Neural progenitor cell (in vitro differentiated cells): ENCODE results near the gene SNTG2. TPM values are rescaled to one million over a fixed set of nuclear protein-coding genes. Genes with fewer than 3 reads are reported as not detected.
"Not testable (repeated sequence)": the region's sequence is repeated elsewhere in the genome, so short reads cannot be mapped to it uniquely, and the experiment has no call there.

Source experiments
- DNase-seq: peaks from one replicate; pipeline ENCODE4 v3.0.0-alpha.2; 2016; ENCODE audit warnings: low spot score
- H2AFZ ChIP-seq: fragments of 200-600 bp; sonication (generic); replicated peaks from 2 replicates; pipeline ENCODE4 v1.6.1; 2016; ENCODE audit warnings: antibody characterized with exemption
- H3F3A ChIP-seq: fragments of 200-600 bp; sonication (generic); 2 replicates; pipeline ENCODE4 v1.6.1; 2016; ENCODE audit warnings: antibody characterized with exemption, low read depth
- H3K27ac ChIP-seq: fragments of 200-600 bp; sonication (generic); 2 replicates; pipeline ENCODE4 v1.5.1; 2016; ENCODE audit warnings: mild to moderate bottlenecking
- H3K27me3 ChIP-seq: fragments of 200-600 bp; sonication (generic); 2 replicates; pipeline ENCODE4 v1.6.1; 2016; ENCODE audit warnings: mild to moderate bottlenecking, moderate library complexity
- H3K36me3 ChIP-seq: fragments of 200-600 bp; sonication (generic); 2 replicates; pipeline ENCODE4 v1.5.1; 2016
- H3K4me1 ChIP-seq: fragments of 200-600 bp; sonication (generic); 2 replicates; pipeline ENCODE4 v1.6.1; 2016; ENCODE audit warnings: mixed run types
- H3K4me2 ChIP-seq: fragments of 200-600 bp; sonication (generic); 2 replicates; pipeline ENCODE4 v1.6.1; 2016
- H3K4me3 ChIP-seq: fragments of 200-600 bp; sonication (generic); 2 replicates; pipeline ENCODE4 v1.5.1; 2016
- H3K79me2 ChIP-seq: fragments of 200-600 bp; sonication (generic); 2 replicates; pipeline ENCODE4 v1.6.1; 2016; ENCODE audit warnings: low read depth
- H3K9ac ChIP-seq: fragments of 200-600 bp; sonication (generic); 2 replicates; pipeline ENCODE4 v1.6.1; 2016
- H3K9me3 ChIP-seq: fragments of 200-600 bp; sonication (generic); 2 replicates; pipeline ENCODE4 v1.5.1; 2016; ENCODE audit warnings: low read depth
- H4K20me1 ChIP-seq: fragments of 200-600 bp; sonication (generic); 2 replicates; pipeline ENCODE4 v1.6.1; 2016; ENCODE audit warnings: low read depth
- H3K27ac Mint-ChIP-seq: 3 replicates; pipeline ENCODE4 v1.8.0; 2021; ENCODE audit warnings: mixed read lengths
- H3K27me3 Mint-ChIP-seq: 2 replicates; pipeline ENCODE4 v1.8.0; 2022; ENCODE audit warnings: low read depth, mild to moderate bottlenecking, inconsistent platforms, moderate library complexity, mixed read lengths; ENCODE audit not compliant: insufficient read depth
- H3K36me3 Mint-ChIP-seq: 3 replicates; pipeline ENCODE4 v1.8.0; 2021; ENCODE audit warnings: mixed read lengths
- H3K4me1 Mint-ChIP-seq: 3 replicates; pipeline ENCODE4 v1.8.0; 2021; ENCODE audit warnings: mixed read lengths
- H3K4me3 Mint-ChIP-seq: 3 replicates; pipeline ENCODE4 v1.8.0; 2021; ENCODE audit warnings: mild to moderate bottlenecking, moderate library complexity, mixed read lengths
- H3K9me3 Mint-ChIP-seq: 3 replicates; pipeline ENCODE4 v1.8.0; 2020; ENCODE audit warnings: mixed read lengths
- CTCF ChIP-seq: fragments of 200-600 bp; sonication (generic); IDR thresholded peaks from 2 replicates; pipeline ENCODE4 v1.5.1; 2017; ENCODE audit warnings: antibody characterized with exemption, mild to moderate bottlenecking
- EZH2 ChIP-seq: fragments of 200-600 bp; sonication (generic); IDR thresholded peaks from 2 replicates; pipeline ENCODE4 v1.6.1; 2017; ENCODE audit warnings: antibody characterized with exemption, mild to moderate bottlenecking, moderate library complexity
- EZH2phosphoT487 ChIP-seq: fragments of 200-600 bp; sonication (generic); IDR thresholded peaks from 2 replicates; pipeline ENCODE4 v1.6.1; 2017; ENCODE audit warnings: antibody characterized with exemption
- total RNA-seq: library from RNA; depleted of rRNA; stranded (reverse); fragments of >200 nt; gene quantifications from 2 replicates; pipeline ENCODE4 v1.2.3, GENCODE V29; 2015; ENCODE audit warnings: low replicate concordance

The SNTG2 gene
- total RNA-seq, 1 donor from 2014 or later, result 1.1 TPM

DNA sequence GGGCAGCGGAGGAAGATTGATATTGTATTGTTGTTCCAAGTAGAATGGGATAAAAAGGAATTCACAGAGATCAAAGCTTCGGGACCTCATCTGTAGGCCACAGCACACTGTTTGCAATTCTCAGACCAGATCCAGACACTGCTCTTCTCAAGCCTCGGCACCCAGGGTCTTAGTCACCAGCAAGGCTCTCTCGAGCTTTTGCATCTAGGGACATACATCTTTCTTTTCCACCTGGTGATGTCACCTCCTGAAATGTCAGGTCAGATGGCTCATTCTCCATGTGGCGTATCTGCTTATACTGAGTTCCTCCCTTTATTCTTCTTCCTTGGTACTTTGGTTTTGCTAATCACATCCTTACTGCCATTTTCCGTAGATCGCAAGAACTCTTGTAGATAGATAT, 42.9 kb upstream of the SNTG2 start:
- no peaks in the 10 kb centered on the region for H3K36me3 Mint-ChIP-seq
- no peak overlapping the region for H3K4me3 Mint-ChIP-seq
- H3F3A ChIP-seq, result no peaks in the 10 kb centered on the region
- H3K36me3 ChIP-seq, result no peaks in the 10 kb centered on the region
- no peak overlapping the region for H2AFZ ChIP-seq
- H3K4me3 ChIP-seq, result no peak overlapping the region
- H3K27ac Mint-ChIP-seq, result no peak overlapping the region
- H3K4me1 ChIP-seq, result no peaks in the 10 kb centered on the region
- TF ChIP-seq CTCF, result no peak
- no peak for TF ChIP-seq EZH2
- no peak for TF ChIP-seq EZH2phosphoT487
- H3K79me2 ChIP-seq, result no peaks in the 10 kb centered on the region
- no peak for DNase-seq
- no peaks in the 10 kb centered on the region for H3K9me3 Mint-ChIP-seq
- no peak overlapping the region for H3K27ac ChIP-seq
- H3K4me1 Mint-ChIP-seq, result peaks cover 9% of the 10 kb centered on the region
- no peaks in the 10 kb centered on the region for H4K20me1 ChIP-seq
- H3K27me3 Mint-ChIP-seq, result peaks cover 4% of the 10 kb centered on the region
- no peak overlapping the region for H3K9ac ChIP-seq
- no peaks in the 10 kb centered on the region for H3K27me3 ChIP-seq
- no peaks in the 10 kb centered on the region for H3K9me3 ChIP-seq
- no peak overlapping the region for H3K4me2 ChIP-seq

DNA sequence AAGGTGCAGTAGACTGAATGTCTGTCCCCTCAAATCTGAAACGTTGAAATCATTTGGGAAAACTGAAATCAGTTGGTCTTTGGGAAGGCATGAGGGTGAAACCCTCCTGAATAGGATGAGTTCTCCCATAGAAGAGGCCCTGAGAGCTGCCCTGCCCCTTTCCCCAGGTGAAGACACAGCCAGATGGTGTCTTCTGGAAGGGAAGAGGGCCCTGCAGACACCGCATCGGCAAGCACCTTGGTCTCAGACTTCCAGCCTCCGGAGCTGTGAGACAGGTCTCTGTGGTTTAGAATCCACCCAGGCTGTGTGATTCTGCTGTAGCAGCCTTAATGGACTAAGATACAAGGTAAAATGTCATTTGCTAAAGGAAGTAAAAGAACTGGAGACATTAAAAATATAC, 42.1 kb upstream of the SNTG2 start:
- TF ChIP-seq EZH2phosphoT487 (no peak), CTCF (no peak), EZH2 (no peak)
- H3K4me1 ChIP-seq, result no peaks in the 10 kb centered on the region
- DNase-seq, result no peak
- no peak overlapping the region for H3K27ac ChIP-seq
- Mint-ChIP-seq H3K27ac (no peak overlapping the region), H3K36me3 (no peaks in the 10 kb centered on the region), H3K27me3 (peaks cover 4% of the 10 kb centered on the region), H3K9me3 (no peaks in the 10 kb centered on the region), H3K4me1 (peaks cover 9% of the 10 kb centered on the region), H3K4me3 (no peak overlapping the region)
- no peaks in the 10 kb centered on the region for H4K20me1 ChIP-seq
- H3K4me3 ChIP-seq, result no peak overlapping the region
- no peak overlapping the region for H2AFZ ChIP-seq
- no peaks in the 10 kb centered on the region for H3K36me3 ChIP-seq
- H3F3A ChIP-seq, result no peaks in the 10 kb centered on the region
- no peaks in the 10 kb centered on the region for H3K9me3 ChIP-seq
- no peak overlapping the region for H3K4me2 ChIP-seq
- H3K27me3 ChIP-seq, result no peaks in the 10 kb centered on the region
- no peak overlapping the region for H3K9ac ChIP-seq
- H3K79me2 ChIP-seq, result no peaks in the 10 kb centered on the region

DNA sequence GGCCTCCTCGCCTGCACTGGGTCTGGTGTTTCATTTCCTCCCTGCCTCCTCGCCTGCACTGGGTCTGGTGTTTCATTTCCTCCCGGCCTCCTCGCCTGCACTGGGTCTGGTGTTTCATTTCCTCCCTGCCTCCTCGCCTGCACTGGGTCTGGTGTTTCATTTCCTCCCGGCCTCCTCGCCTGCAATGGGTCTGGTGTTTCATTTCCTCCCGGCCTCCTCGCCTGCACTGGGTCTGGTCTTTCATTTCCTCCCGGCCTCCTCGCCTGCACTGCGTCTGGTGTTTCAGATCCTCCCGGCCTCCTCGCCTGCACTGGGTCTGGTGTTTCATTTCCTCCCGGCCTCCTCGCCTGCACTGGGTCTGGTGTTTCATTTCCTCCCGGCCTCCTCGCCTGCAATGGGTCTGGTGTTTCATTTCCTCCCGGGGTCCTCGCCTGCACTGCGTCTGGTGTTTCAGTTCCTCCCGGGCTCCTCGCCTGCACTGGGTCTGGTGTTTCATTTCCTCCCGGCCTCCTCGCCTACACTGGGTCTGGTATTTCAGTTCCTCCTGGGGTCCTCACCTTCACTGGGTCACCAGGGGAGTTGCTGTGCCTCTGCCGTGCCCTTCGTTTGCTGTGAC, 40.8 kb upstream of the SNTG2 start:
- DNase-seq, H3K9ac ChIP-seq, H3K4me1 Mint-ChIP-seq, H3K27ac ChIP-seq, H3K4me3 Mint-ChIP-seq, H3K27me3 Mint-ChIP-seq, H3F3A ChIP-seq, H3K4me2 ChIP-seq, H2AFZ ChIP-seq, H3K4me1 ChIP-seq, H3K36me3 Mint-ChIP-seq, H3K27me3 ChIP-seq, H3K36me3 ChIP-seq, H3K79me2 ChIP-seq, H3K9me3 Mint-ChIP-seq, H3K4me3 ChIP-seq, H3K9me3 ChIP-seq, H4K20me1 ChIP-seq, H3K27ac Mint-ChIP-seq: not testable (repeated sequence)

DNA sequence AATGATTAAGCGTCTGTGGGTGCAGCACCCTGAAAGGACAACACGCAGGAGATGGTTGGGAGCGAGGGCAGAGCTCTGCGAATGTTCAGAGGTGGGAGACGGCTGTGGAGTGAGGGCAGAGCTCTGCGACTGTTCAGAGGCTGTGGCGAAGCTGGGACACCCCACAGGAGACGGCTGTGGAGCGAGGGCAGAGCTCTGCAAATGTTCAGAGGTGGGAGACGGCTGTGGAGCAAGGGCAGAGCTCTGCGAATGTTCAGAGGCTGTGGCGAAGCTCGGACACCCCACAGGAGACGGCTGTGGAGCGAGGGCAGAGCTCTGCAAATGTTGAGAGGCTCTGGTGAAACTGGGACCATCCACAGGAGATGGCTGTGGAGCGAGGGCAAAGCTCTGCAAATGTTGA, 40.0 kb upstream of the SNTG2 start:
- Histone ChIP-seq H3K4me2 (no peak overlapping the region), H2AFZ (no peak overlapping the region), H3K27me3 (no peaks in the 10 kb centered on the region), H3K4me3 (no peak overlapping the region), H3K4me1 (no peaks in the 10 kb centered on the region), H3K9ac (no peak overlapping the region), H3K27ac (no peak overlapping the region), H4K20me1 (no peaks in the 10 kb centered on the region), H3K36me3 (no peaks in the 10 kb centered on the region), H3F3A (no peaks in the 10 kb centered on the region), H3K9me3 (no peaks in the 10 kb centered on the region), H3K79me2 (no peaks in the 10 kb centered on the region)
- Mint-ChIP-seq H3K4me3 (no peak overlapping the region), H3K9me3 (no peaks in the 10 kb centered on the region), H3K27ac (no peak overlapping the region), H3K4me1 (peaks cover under 1% of the 10 kb centered on the region), H3K27me3 (peaks cover 2% of the 10 kb centered on the region), H3K36me3 (no peaks in the 10 kb centered on the region)
- TF ChIP-seq CTCF (no peak), EZH2 (no peak), EZH2phosphoT487 (no peak)
- no peak for DNase-seq
